Measurements from ENCODE around the gene DSE.

The DSE gene

GRCh38 chr6:116351101-116351500, 19.6 kb upstream of the DSE start:
- H3K27me3 Mint-ChIP-seq = no peaks in the 10 kb centered on the region
- H3K27ac Mint-ChIP-seq = no peak overlapping the region
- no peaks in the 10 kb centered on the region for H3K36me3 Mint-ChIP-seq
- H3K4me3 Mint-ChIP-seq = no peak overlapping the region
- H3K9me3 Mint-ChIP-seq = no peaks in the 10 kb centered on the region
- H3K4me1 Mint-ChIP-seq = no peaks in the 10 kb centered on the region

GRCh38 chr6:116352515-116353471, 18.0 kb upstream of the DSE start:
- Mint-ChIP-seq H3K4me3 (no peak overlapping the region), H3K9me3 (no peaks in the 10 kb centered on the region), H3K27ac (no peak overlapping the region), H3K27me3 (no peaks in the 10 kb centered on the region), H3K36me3 (no peaks in the 10 kb centered on the region), H3K4me1 (no peaks in the 10 kb centered on the region)

- Mint-ChIP-seq H3K27me3 (no peaks in the 10 kb centered on the region), H3K36me3 (no peaks in the 10 kb centered on the region), H3K27ac (no peak overlapping the region), H3K4me3 (no peak overlapping the region), H3K9me3 (no peaks in the 10 kb centered on the region), H3K4me1 (no peaks in the 10 kb centered on the region)
Observed at GRCh38 chr6:116354236-116354635, 16.5 kb upstream of the DSE start.

GRCh38 chr6:116355796-116356195, 15.0 kb upstream of the DSE start:
- H3K4me3 Mint-ChIP-seq = no peak overlapping the region
- no peaks in the 10 kb centered on the region for H3K9me3 Mint-ChIP-seq
- no peak overlapping the region for H3K27ac Mint-ChIP-seq

GRCh38 chr6:116359131-116359530, 11.6 kb upstream of the DSE start:
- H3K4me1 Mint-ChIP-seq = no peaks in the 10 kb centered on the region
- no peaks in the 10 kb centered on the region for H3K9me3 Mint-ChIP-seq
- no peak overlapping the region for H3K4me3 Mint-ChIP-seq
- no peak overlapping the region for H3K27ac Mint-ChIP-seq
- H3K36me3 Mint-ChIP-seq = no peaks in the 10 kb centered on the region
- H3K27me3 Mint-ChIP-seq = no peaks in the 10 kb centered on the region

More at GRCh38 chr6:116355796-116356195, 15.0 kb upstream of the DSE start:
- Mint-ChIP-seq H3K4me1 (no peaks in the 10 kb centered on the region), H3K36me3 (no peaks in the 10 kb centered on the region), H3K27me3 (no peaks in the 10 kb centered on the region)

GRCh38 chr6:116359835-116360234, 10.9 kb upstream of the DSE start:
- no peak overlapping the region for H3K27ac Mint-ChIP-seq
- no peak overlapping the region for H3K4me3 Mint-ChIP-seq
- no peaks in the 10 kb centered on the region for H3K36me3 Mint-ChIP-seq
- no peaks in the 10 kb centered on the region for H3K9me3 Mint-ChIP-seq
- no peaks in the 10 kb centered on the region for H3K27me3 Mint-ChIP-seq
- H3K4me1 Mint-ChIP-seq = no peaks in the 10 kb centered on the region

GRCh38 chr6:116362276-116362675, 8.5 kb upstream of the DSE start:
- Mint-ChIP-seq H3K9me3 (no peaks in the 10 kb centered on the region), H3K27me3 (no peaks in the 10 kb centered on the region), H3K36me3 (no peaks in the 10 kb centered on the region), H3K4me1 (no peaks in the 10 kb centered on the region), H3K27ac (no peak overlapping the region), H3K4me3 (no peak overlapping the region)

GRCh38 chr6:116363759-116364158, 7.0 kb upstream of the DSE start:
- H3K36me3 Mint-ChIP-seq = no peaks in the 10 kb centered on the region
- no peak overlapping the region for H3K4me3 Mint-ChIP-seq
- H3K9me3 Mint-ChIP-seq = no peaks in the 10 kb centered on the region
- no peak overlapping the region for H3K27ac Mint-ChIP-seq
- H3K4me1 Mint-ChIP-seq = no peaks in the 10 kb centered on the region
- no peaks in the 10 kb centered on the region for H3K27me3 Mint-ChIP-seq

- Mint-ChIP-seq H3K36me3 (no peaks in the 10 kb centered on the region), H3K9me3 (no peaks in the 10 kb centered on the region), H3K27me3 (no peaks in the 10 kb centered on the region), H3K27ac (no peak overlapping the region), H3K4me1 (no peaks in the 10 kb centered on the region), H3K4me3 (no peak overlapping the region)
Observed at GRCh38 chr6:116364321-116364720, 6.4 kb upstream of the DSE start.

GRCh38 chr6:116365743-116366142, 5.0 kb upstream of the DSE start:
- Mint-ChIP-seq H3K36me3 (no peaks in the 10 kb centered on the region), H3K27me3 (peaks cover 4% of the 10 kb centered on the region), H3K9me3 (no peaks in the 10 kb centered on the region), H3K27ac (no peak overlapping the region), H3K4me1 (peaks cover 10% of the 10 kb centered on the region), H3K4me3 (no peak overlapping the region)

- H3K9me3 Mint-ChIP-seq = no peaks in the 10 kb centered on the region
- no peak overlapping the region for H3K27ac Mint-ChIP-seq
- no peak overlapping the region for H3K4me3 Mint-ChIP-seq
- peaks cover 10% of the 10 kb centered on the region for H3K4me1 Mint-ChIP-seq
- H3K36me3 Mint-ChIP-seq = no peaks in the 10 kb centered on the region
- peaks cover 4% of the 10 kb centered on the region for H3K27me3 Mint-ChIP-seq
Observed at GRCh38 chr6:116366740-116367275, 3.9 kb upstream of the DSE start.

- no peaks in the 10 kb centered on the region for H3K9me3 Mint-ChIP-seq
- H3K4me1 Mint-ChIP-seq = peaks cover 10% of the 10 kb centered on the region
- peaks cover 19% of the 10 kb centered on the region for H3K27me3 Mint-ChIP-seq
- H3K36me3 Mint-ChIP-seq = no peaks in the 10 kb centered on the region
- H3K4me3 Mint-ChIP-seq = peak overlapping the region; percentile 86
- no peak overlapping the region for H3K27ac Mint-ChIP-seq
Observed at GRCh38 chr6:116369540-116369939, 1.2 kb upstream of the DSE start.

GRCh38 chr6:116369964-116370759, 585 bp upstream of the DSE start:
- Mint-ChIP-seq H3K4me3 (peak overlapping the region; percentile 86), H3K4me1 (peaks cover 10% of the 10 kb centered on the region), H3K27ac (no peak overlapping the region), H3K27me3 (peaks cover 20% of the 10 kb centered on the region), H3K36me3 (no peaks in the 10 kb centered on the region), H3K9me3 (no peaks in the 10 kb centered on the region)

- Mint-ChIP-seq H3K36me3 (no peaks in the 10 kb centered on the region), H3K4me1 (peaks cover 10% of the 10 kb centered on the region), H3K27me3 (peaks cover 24% of the 10 kb centered on the region), H3K27ac (no peak overlapping the region), H3K9me3 (no peaks in the 10 kb centered on the region), H3K4me3 (peak overlapping the region; percentile 86)
Observed at GRCh38 chr6:116371120-116371917, 572 bp downstream of the DSE start.

GRCh38 chr6:116371918-116372209, 1.1 kb downstream of the DSE start:
- peaks cover 28% of the 10 kb centered on the region for H3K27me3 Mint-ChIP-seq
- peaks cover 10% of the 10 kb centered on the region for H3K4me1 Mint-ChIP-seq
- no peaks in the 10 kb centered on the region for H3K36me3 Mint-ChIP-seq
- H3K9me3 Mint-ChIP-seq = no peaks in the 10 kb centered on the region
- no peak overlapping the region for H3K27ac Mint-ChIP-seq
- H3K4me3 Mint-ChIP-seq = peak overlapping the region; percentile 86

All from activated naive CD4-positive, alpha-beta T cell treated with anti-CD3 and anti-CD28 coated beads, Interleukin-2, amount 50 U/mL, for 24 hours (primary cell).